ENCODE results near the gene CLCN4. TPM values are rescaled to one million over a fixed set of nuclear protein-coding genes. Genes with fewer than 3 reads are reported as not detected.

The CLCN4 gene
- total and polyA plus RNA-seq, 2 donors from 2014 or later, result 2.4 to 7.3 TPM

- H3K4me1 ChIP-seq (ENCODE audit: control insufficient read depth in 2 of 3, insufficient read depth in 2 of 3, low read depth in 1 of 3, low read length in 3 of 3), result no peaks in the 10 kb centered on the region
- no peak for TF ChIP-seq CTCF (IDR thresholded peaks at IDR 0.05; ENCODE audit: borderline replicate concordance, extremely low read depth, insufficient read depth)
- H3K9me3 ChIP-seq (ENCODE audit: control insufficient read depth in 2 of 3, insufficient read depth in 1 of 3, low read length in 3 of 3), result no peaks in the 10 kb centered on the region
- no peak overlapping the region for H3K4me3 ChIP-seq (ENCODE audit: low read length in 3 of 3)
- no peak for FAIRE-seq
- intact Hi-C loops (cut with DNase I), result no loop called here
- DNase-seq, result no peak
- no peak overlapping the region for H3K27ac ChIP-seq (ENCODE audit: low read depth in 2 of 2, low read length in 2 of 2)
- no peaks in the 10 kb centered on the region for H3K36me3 ChIP-seq (ENCODE audit: control insufficient read depth in 2 of 3, insufficient read depth in 3 of 3, low read length in 3 of 3)
- H3K9ac ChIP-seq (ENCODE audit: low read length in 3 of 3), result no peak overlapping the region
- no peaks in the 10 kb centered on the region for H3K27me3 ChIP-seq (ENCODE audit: control insufficient read depth, insufficient read depth, low read length)
Observed at GRCh38 chrX:10208281-10208856, 51.6 kb downstream of the CLCN4 start.

GRCh38 chrX:10208953-10209352 is 52.2 kb downstream of the CLCN4 start:
- Histone ChIP-seq H3K4me3 (ENCODE audit: low read length in 3 of 3) (no peak overlapping the region), H3K9me3 (ENCODE audit: control insufficient read depth in 2 of 3, insufficient read depth in 1 of 3, low read length in 3 of 3) (no peaks in the 10 kb centered on the region), H3K27ac (ENCODE audit: low read depth in 2 of 2, low read length in 2 of 2) (no peak overlapping the region), H3K9ac (ENCODE audit: low read length in 3 of 3) (no peak overlapping the region), H3K4me1 (ENCODE audit: control insufficient read depth in 2 of 3, insufficient read depth in 2 of 3, low read depth in 1 of 3, low read length in 3 of 3) (no peaks in the 10 kb centered on the region), H3K36me3 (ENCODE audit: control insufficient read depth in 2 of 3, insufficient read depth in 3 of 3, low read length in 3 of 3) (no peaks in the 10 kb centered on the region), H3K27me3 (ENCODE audit: control insufficient read depth, insufficient read depth, low read length) (no peaks in the 10 kb centered on the region)
- intact Hi-C loops (cut with DNase I), result no loop called here
- FAIRE-seq, result no peak
- no peak for DNase-seq
- no peak for TF ChIP-seq CTCF (IDR thresholded peaks at IDR 0.05; ENCODE audit: borderline replicate concordance, extremely low read depth, insufficient read depth)

- no peak for TF ChIP-seq CTCF (IDR thresholded peaks at IDR 0.05; ENCODE audit: borderline replicate concordance, extremely low read depth, insufficient read depth)
- H3K9ac ChIP-seq (ENCODE audit: low read length in 3 of 3), result no peak overlapping the region
- no peak overlapping the region for H3K27ac ChIP-seq (ENCODE audit: low read depth in 2 of 2, low read length in 2 of 2)
- H3K27me3 ChIP-seq (ENCODE audit: control insufficient read depth, insufficient read depth, low read length), result no peaks in the 10 kb centered on the region
- H3K4me3 ChIP-seq (ENCODE audit: low read length in 3 of 3), result no peak overlapping the region
- FAIRE-seq (no peak), DNase-seq (no peak)
- no peaks in the 10 kb centered on the region for H3K36me3 ChIP-seq (ENCODE audit: control insufficient read depth in 2 of 3, insufficient read depth in 3 of 3, low read length in 3 of 3)
- H3K4me1 ChIP-seq (ENCODE audit: control insufficient read depth in 2 of 3, insufficient read depth in 2 of 3, low read depth in 1 of 3, low read length in 3 of 3), result no peaks in the 10 kb centered on the region
- intact Hi-C loops (cut with DNase I), result no loop called here
- no peaks in the 10 kb centered on the region for H3K9me3 ChIP-seq (ENCODE audit: control insufficient read depth in 2 of 3, insufficient read depth in 1 of 3, low read length in 3 of 3)
Observed at GRCh38 chrX:10212395-10212794, 55.6 kb downstream of the CLCN4 start.

- FAIRE-seq (no peak), DNase-seq (no peak)
- H3K9me3 ChIP-seq (ENCODE audit: control insufficient read depth in 2 of 3, insufficient read depth in 1 of 3, low read length in 3 of 3), result no peaks in the 10 kb centered on the region
- TF ChIP-seq CTCF (IDR thresholded peaks at IDR 0.05; ENCODE audit: borderline replicate concordance, extremely low read depth, insufficient read depth), result no peak
- H3K4me3 ChIP-seq (ENCODE audit: low read length in 3 of 3), result no peak overlapping the region
- no peaks in the 10 kb centered on the region for H3K27me3 ChIP-seq (ENCODE audit: control insufficient read depth, insufficient read depth, low read length)
- no peaks in the 10 kb centered on the region for H3K36me3 ChIP-seq (ENCODE audit: control insufficient read depth in 2 of 3, insufficient read depth in 3 of 3, low read length in 3 of 3)
- H3K9ac ChIP-seq (ENCODE audit: low read length in 3 of 3), result no peak overlapping the region
- H3K27ac ChIP-seq (ENCODE audit: low read depth in 2 of 2, low read length in 2 of 2), result no peak overlapping the region
- intact Hi-C loops (cut with DNase I), result no loop called here
- no peaks in the 10 kb centered on the region for H3K4me1 ChIP-seq (ENCODE audit: control insufficient read depth in 2 of 3, insufficient read depth in 2 of 3, low read depth in 1 of 3, low read length in 3 of 3)
Observed at GRCh38 chrX:10213716-10214115, 56.9 kb downstream of the CLCN4 start.

Measured in kidney (tissue), 14 donors.